CD4-positive, alpha-beta T cell treated with Interleukin-4 for 4 hours (primary cell): ENCODE data around the gene KCNT1.

Experiments
- DNase-seq: peaks from one replicate; pipeline ENCODE4 v3.0.0-alpha.2; 2020

KCNT1 gene

DNA sequence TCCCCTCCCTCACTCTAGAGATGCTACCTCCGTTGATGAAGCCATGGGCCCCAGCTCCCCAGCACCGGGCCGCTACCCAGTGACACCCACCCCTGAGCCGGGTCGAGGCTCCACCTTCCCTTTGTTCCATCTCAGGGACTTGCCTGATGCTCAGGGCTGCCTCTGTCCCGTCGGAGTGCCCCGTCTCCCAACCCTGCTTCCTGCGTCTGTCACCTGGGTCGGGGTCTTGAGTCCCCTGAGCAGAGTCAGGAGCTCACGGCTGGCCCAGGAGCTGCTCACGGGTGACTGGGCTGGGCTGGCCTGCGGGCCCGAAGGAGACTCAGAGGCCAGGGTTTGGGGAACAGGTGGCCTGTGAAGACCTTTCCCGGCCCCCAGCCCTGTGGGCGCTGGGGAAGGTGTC, 85.3 kb downstream of the KCNT1 start:
- DNase-seq = no peak

DNA sequence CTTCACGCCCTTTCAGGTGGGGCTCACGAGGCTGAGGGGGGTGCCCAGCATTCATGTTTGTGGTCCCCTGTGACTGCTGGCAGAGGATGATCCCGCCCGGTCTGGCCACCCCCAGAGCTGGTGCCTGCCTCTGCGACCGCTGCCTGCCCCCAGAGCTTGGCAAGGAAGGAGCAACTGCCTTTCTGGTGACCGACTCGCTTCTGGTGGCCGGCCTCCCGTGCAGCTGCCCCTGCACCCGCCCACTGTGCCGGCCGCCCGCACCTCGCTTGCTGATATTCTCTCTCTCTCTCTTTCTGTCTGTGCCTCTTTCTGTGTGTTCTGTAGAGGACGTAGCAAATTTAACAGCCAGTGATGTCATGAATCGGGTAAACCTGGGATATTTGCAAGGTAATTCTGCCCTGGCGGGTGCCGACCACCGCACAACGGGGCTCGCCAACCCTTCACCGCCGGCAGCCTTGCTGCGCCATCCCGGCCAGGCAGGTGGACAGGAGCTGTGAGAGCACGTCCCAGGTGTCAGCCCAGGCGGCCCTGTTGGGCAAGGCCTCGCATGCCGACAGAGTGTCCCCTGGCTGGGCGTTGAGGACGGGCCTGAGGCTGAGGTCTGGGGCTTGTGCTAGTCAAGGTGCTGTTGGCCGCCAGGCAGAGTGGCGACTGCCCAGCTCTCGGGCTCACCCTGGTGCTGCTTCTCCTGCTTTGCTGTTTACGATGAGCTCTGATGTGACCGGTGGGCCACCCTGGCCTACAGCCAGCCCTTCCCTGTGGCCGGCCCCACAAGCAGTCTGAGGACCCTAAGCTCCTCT, 86.0 kb downstream of the KCNT1 start:
- no peak for DNase-seq

DNA sequence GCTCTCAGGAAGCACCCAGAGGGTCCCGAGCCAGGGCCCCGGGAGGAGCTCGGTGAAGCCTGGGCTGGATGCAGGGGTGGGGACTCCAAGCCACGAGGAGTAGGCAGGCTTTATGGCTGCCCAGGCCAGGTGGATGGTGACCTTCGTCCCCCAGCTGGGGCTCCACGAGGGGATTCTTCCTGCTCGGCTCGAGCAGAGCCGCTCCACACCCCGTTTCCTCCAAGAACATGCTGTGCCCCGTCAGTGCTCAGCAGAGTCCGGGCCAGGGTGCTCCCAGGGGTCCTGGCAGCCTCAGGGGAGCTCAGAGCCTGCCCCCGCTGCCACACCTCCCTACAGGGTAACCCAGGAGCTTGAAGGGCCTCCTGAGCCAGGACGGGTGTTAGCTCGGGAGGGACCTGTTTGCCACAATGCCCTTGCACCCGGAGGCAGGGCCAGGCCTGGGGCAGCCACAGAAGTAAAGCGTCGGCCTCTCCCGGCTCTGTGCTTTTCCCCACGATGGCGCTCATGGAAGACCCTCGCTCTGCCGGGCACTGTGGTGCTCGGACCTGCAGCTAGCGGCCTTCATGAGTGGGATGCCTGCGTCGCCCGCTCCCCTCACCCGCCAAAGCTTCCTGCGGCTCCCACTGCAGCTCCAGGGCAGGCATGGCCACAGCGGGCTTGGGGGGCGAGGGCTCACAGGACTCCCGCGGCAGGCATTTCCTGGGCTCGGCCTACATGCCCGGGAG, 86.8 kb downstream of the KCNT1 start:
- DNase-seq = no peak

DNA sequence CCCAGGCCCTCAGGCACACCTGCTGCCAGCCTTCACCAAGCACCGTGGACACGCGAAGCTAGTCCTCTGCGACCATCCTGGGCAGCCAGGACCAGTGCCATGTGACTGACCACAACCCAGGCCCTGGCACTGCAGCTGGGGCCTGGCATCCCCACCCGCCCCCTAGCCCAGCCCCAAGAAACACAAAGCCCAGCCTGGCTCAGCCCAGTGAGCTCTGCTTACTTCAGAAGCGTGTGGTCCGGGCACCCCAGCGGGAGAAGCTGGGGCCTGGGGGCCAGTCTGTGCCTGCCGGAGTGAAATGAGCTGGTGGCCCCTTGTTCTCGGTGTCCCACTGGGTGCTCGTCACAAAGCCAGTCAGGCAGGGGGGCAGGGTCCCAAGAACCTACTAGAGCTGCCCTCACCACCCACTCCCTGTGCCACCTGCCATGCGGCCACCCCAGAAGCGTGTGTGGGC, 87.9 kb downstream of the KCNT1 start:
- DNase-seq = no peak

DNA sequence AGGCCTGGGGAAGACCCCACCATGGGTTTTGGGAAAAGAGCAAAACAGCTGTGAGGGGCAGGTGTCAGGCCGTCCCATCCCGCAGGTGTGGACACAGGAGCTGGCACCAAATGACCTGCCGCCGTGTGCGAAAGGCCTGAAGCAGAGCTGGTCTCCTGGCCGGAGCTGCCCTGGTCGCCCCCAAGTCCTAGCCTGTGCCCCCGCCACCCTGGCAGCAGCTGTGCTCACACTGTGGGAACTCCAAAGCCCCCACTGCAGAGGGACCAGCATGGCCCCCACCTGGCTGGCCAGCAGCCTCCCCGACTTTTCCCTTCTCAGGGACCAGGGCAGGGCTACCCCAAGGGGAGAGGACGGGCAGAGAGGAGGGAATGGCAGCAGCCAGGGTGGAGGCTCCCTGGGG, 88.4 kb downstream of the KCNT1 start:
- no peak for DNase-seq

DNA sequence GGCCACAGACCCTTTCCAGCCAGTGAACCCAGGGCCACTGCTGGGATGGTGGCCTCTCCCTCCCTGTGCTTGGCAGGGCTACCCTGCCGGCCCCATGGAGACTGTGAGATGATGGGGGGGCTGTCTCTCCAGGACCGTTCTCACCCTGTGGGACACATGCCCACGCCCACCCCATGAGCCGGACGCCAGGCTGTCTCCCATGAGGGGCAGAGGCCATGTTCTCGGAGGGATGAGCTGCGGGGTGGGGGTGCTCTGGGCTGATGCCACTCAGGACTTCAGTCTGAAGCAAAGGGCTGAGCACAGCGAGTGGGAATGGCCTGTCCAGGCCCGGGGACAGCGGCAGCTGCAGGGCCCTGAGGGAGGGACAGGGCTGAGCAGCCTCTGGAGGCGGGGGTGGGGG, 88.9 kb downstream of the KCNT1 start:
- no peak for DNase-seq

DNA sequence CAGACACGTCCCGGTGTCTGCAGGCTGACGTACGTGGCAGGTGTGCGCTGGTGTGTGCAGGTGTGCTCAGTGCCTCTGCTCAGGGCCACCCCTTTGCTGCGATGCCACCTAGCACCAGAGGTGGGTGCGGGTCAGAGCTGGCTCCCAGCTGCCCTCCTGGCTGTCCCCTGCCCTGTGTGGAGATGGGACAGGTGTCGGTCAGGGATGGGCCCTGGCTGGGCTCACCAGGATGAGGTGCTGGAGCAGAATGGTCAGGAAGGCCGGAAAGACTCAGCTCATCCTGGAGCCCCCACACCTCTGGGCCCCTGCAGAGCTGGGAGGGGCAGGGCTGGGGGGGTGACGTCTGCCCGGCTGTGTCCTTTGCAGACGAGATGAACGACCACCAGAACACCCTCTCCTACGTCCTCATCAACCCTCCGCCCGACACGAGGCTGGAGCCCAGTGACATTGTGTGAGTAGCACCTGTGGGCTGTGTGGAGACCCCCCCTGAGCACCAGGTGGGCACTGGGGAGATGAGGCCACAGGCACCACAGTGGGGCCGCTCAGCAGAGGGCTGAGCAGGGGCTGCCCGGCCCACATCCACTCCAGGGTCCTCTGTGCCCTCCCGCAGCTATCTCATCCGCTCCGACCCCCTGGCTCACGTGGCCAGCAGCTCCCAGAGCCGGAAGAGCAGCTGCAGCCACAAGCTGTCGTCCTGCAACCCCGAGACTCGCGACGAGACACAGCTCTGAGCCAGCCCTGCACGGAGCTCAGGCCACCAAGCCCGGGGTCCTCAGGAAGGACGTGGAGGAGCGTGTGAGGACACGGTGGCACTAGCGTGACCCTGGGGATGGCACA, 89.7 kb downstream of the KCNT1 start:
- DNase-seq = no peak

DNA sequence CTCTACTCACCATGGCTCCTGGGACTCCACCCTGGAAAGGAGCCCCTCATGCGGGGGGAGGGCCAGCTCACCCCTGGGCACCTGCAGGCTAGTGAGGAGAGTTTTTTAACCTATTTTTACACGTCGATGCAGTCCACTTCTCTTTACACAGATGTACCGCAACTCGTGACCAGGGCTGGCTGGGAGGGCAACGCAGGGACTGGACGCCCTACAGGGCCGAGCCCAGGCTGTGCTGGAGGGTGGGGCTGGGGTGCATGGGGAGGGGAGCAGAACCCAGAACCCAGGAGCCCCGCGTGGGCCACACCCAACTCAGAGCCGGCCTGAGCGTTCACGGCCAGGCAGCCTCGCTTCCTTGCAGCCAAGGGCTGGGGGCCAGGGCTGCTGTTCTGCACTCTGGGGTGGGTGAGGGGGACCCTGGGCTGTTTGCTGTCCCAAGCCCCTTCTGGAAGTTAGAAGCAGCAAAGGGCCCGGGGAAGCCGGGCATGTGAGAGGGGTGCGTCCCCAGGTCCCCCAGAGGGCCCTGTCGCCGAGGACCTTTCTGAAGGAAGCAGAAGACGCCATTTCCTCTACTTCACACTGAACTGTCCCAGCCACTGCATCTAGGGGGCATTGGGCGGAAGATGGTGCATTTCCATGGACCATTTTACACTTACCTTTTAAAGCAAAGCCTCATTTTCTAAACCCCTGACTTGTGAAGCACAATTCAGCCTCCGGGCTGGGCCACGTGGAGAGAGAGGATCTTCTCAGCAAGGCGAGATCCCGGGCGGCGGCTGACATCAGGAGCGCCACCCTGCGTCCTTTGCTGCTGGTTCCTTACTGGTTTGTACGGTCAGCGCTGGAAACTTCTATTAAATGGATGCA, 90.5 kb downstream of the KCNT1 start:
- no peak for DNase-seq

DNA sequence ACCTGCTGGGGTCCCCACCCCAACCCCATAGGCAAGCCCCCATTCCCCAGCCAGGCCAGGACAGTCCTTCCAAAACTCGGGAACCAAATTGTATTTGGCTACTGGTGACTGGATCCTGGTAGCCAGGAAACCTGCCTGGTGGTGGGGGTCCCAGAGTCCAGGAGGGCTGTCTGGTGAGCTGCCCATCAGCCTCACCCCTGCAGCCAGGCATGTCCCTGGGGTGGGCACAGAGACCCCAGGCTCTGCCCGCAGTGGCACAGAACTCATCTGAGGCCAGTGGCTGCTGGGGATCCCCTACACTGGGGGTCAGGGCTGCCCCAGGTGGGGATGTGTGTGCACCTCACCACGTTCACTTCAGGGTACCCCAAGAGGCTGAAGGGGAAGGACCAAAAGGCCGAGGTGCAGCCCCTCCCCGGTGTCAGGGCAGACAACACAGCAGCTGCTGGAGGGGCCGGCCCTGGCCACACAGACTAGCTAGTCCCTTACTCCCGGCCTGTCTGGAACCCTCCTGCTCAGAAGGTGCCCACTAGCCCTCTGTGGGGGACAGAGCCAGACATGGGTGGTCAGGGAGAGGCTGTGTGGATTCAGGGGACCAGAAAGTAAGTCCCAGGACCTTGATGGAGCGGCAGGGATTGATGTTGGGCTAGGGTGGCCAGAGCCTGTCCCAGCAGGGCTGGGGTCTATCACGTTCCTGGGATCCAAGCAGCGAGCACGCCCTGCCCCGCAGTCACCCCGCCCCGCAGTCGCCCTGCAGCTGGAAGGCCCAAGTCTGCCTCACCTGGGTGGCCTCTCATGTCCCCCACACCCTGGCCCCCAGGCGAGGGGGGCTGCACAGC, 91.5 kb downstream of the KCNT1 start:
- no peak for DNase-seq

DNA sequence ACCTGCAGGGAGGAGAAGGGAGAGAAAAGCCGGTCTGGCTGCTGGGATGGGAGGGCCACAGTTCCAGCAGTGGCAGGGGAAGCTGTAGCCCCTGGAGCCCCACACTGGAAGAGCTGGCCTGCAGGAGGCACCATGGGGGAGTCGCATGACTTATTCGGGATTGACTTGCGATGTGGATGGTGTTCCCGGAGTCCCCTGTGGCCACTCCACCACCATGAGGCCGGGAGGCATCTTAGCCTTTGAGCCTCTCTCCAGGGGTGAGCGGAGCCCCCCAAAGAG, 92.0 kb downstream of the KCNT1 start:
- no peak for DNase-seq

DNA sequence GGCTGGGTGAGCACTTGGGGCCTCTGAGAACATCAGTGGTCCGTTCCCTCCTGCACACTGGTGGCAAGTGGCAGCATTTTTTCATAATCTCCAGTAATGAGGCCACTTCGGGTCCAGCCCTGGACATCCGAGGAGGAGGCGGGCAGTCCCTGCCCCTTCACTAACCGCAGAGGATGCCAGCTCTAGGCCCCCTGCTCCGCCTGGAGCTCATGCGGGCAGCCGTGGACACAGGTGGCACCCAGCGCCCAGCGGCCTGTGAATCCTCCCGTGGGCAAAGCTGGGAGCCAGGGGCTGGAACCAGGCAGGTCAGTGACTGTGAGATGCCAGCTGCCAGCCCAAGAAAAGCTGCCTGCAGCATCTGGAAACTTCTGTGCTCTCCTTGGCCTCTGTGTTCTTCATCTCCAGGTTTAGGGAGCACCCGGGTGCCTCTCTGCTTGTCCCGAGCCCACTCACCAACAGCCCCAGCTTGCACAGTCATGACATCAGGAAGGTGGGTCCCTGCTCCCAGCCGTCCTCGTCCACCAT, 92.4 kb downstream of the KCNT1 start:
- DNase-seq = no peak

DNA sequence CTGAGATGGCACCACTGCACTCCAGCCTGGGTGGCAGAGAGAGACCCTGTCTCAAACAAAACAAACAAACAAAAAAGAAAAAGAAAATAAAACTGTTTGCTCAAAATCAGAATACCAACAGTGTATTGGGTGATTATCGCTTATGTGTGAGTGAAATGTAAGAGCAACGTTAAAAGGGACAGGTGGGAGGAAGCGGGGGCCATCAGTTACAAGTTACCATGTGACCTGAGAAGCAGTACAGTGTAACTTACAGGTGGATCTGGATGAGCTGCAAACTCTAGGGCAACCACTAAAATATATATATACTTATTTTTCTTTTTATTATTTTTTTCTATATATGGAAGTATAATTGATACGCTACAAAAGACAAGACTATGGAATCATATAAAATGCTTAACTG, 93.4 kb downstream of the KCNT1 start:
- DNase-seq = no peak

DNA sequence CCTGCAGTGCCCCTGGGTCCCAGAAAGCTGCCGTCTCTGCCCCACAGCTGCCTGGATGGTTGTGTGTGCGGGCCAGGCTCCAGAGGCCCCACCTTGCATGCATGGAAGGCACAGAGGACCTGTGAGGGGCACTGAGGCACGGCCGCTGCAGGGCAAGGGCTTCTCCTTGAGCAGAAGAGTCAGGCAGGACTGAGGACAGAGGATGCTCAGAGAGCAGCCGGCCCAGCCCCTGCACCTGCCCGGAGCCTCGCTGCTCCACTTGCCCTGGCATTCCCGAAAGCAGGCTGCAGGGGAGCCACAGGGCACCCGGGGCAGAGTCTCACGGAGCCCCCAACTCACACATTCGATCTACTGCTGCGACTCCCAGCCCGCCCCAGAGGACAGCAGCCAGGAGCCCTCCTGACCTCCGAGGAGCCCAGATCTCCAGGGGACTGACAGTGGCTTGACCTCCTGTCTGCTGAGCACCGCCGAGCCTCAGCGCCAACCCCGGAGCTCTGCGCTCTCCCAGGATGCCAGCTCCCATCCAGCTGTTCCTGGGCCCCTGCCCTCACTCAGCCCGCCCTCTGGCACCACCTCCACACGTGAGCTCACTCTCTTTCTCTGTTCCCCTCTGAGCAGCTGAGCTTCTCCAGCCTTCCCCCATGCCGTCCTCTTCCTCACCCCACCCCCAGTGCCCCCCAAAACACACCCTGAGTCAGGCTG, 95.0 kb downstream of the KCNT1 start:
- DNase-seq = no peak

DNA sequence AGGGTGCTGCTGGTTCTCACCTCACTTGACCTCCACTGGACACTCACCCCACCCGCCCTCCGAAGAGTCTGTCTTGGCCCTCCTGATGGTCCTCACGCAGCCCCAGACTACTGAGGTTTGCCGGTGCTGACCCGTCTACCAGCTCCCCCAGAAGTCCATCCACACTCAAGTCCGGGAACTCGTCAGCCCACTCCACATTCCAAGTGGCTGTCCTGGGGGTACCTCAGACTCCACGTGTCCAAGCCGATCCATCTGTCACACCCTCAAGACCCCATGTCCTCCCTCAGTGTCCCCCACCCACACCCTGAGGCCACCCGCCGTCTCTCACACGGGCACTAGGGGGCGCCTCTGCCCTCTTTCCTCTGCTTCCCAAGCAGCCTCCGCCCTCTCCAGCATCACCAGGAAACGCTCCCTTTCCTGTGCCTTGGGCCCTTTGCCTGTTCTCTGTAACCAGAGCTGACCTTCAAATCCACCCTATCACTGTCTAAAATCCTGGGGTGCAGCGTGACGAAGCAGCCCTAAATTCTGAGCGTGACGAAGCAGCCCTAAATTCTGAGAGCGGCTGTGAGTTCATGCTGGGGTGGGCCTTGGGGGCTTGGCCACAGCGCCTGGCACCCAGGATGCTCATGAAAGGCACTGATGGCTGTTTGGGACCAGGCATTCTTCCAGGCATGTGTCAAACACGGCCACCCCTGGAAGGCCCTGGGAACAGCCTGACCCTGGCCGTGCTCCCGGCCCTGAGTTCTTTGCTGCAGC, 95.7 kb downstream of the KCNT1 start:
- no peak for DNase-seq

DNA sequence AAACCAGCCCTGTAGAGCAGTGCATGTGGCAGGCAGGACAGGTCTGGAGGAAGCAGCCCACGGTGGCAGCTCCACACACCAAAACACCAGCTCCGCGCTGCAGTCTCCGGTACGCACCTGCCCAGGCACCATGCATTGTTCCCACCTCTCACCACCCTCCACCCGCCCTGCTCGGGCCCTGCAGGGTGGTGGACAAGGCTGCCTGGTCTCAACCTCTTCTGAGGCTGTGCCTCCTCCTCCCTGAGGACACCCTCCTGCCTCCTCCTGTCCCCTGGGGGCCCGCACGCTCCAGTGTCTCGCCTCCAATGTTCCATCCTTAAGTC, 96.2 kb downstream of the KCNT1 start:
- DNase-seq = no peak

DNA sequence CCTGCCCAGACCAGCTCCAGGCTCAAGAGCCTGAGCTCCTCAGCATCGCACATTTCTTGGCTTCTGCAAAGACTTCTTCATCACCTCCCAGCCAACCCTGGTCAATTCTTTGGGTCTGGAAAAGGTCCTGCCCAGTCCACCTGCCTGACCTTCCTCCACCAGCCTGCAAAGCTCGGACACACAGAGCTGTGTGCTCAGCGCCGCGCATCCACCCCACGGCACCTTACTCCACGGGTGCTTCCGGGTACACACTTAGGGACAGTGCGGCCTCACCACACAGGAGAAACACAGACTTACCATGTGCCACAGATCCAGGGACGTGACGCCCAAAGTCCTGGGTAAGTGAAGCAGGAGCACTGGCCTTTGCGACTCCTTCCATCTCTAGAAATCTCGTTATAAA, 97.3 kb downstream of the KCNT1 start:
- DNase-seq = no peak

DNA sequence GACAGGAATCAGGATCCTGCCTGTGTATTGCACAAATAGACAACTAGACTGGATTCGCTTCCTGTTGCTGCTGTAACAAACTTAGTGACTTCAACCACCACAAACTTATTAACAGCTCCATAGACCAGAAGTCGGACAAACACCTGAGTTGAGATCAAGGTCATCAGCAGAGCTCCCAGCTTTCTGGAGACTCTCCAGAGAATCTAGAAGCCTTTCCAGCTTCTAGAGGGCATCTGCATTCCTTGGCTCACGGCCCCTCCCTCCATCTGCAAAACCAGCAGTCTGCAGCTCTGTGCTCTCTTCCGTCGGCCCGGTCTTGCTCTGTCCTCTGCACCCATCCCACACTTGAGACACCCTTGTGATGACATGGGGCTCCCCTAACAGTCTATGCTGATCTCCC, 99.1 kb downstream of the KCNT1 start:
- no peak for DNase-seq

DNA sequence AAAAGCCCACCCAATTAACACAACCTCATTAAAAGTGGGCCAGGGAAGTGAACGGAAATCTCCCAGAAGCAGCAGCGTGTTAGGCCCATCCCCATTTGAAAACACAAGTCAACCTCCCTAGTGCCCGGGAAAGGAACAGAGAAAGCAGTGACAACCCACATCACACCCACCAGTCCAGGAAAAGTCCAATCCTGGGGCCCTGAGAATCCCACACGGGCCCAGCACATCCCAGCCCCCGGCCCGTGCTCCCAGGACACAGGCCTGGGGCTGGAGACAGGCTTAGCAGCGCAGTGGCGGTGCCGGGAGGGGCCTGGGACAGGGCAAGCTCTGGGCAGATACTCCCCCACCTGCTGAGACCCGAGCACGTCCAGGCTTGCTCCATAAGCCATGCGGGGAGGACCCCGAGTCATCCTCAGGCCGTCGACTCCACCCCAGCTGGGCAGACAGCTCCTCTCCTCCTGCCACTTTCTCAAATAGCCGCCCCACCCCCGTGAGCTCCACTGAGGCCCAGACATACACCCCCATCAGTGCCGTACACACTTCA, 101.0 kb downstream of the KCNT1 start:
- DNase-seq = no peak

DNA sequence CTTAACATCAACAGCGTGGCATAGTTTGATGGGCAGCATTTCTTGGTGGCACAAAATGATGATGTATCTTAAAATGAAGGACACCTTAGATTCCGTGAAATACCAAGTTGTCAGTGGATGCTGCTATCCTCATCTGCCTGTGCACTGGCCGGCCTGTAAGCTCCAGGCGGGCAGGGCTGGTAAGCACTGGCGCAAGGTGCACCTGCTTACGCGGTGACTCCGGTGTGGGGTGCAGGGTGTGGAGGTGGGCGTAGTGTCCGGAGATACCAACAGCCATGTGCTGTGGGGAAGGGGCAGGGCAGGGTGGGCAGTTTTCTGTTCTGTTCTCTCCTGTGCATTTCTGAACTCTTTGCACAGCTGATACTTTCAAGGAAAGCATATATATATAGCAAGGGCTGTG, 101.5 kb downstream of the KCNT1 start:
- no peak for DNase-seq
